CD4-positive, alpha-beta T cell treated with Interleukin-12 subunit alpha and Interleukin-12 subunit beta, for 1 hour (primary cell): ENCODE measurements around the gene TXNDC8.

ENCODE experiments used
- DNase-seq: peaks from one replicate; pipeline ENCODE4 v3.0.0-alpha.2; 2020

The TXNDC8 gene

GRCh38 chr9:110276781-110277180 lies 60.9 kb downstream of the TXNDC8 start:
- DNase-seq: no peak

GRCh38 chr9:110270211-110270995 lies 67.3 kb downstream of the TXNDC8 start:
- DNase-seq: no peak

GRCh38 chr9:110266795-110267194 lies 70.9 kb downstream of the TXNDC8 start:
- DNase-seq: no peak

- no peak for DNase-seq
Observed at GRCh38 chr9:110261632-110262031, 76.0 kb downstream of the TXNDC8 start.

- DNase-seq: no peak
Observed at GRCh38 chr9:110260911-110261310, 76.8 kb downstream of the TXNDC8 start.

GRCh38 chr9:110259566-110259965 lies 78.1 kb downstream of the TXNDC8 start:
- DNase-seq: no peak

- DNase-seq: no peak
Observed at GRCh38 chr9:110258690-110259091, 79.0 kb downstream of the TXNDC8 start.

- no peak for DNase-seq
Observed at GRCh38 chr9:110257956-110258355, 79.7 kb downstream of the TXNDC8 start.

- DNase-seq: no peak
Observed at GRCh38 chr9:110257097-110257841, 80.4 kb downstream of the TXNDC8 start.

GRCh38 chr9:110256380-110257096 lies 81.1 kb downstream of the TXNDC8 start, which contains the start of gene TXN:
TXN (minus strand) TSS chr9:110256507; CDS start chr9:110256435, 72 bp downstream.
- DNase-seq: peak; percentile 82

- DNase-seq: peak; percentile 30
Observed at GRCh38 chr9:110255463-110256379, 81.9 kb downstream of the TXNDC8 start.

GRCh38 chr9:110255034-110255462 lies 82.6 kb downstream of the TXNDC8 start:
- DNase-seq: no peak

GRCh38 chr9:110254500-110254899 lies 83.2 kb downstream of the TXNDC8 start:
- no peak for DNase-seq
